AG04449 (cell line): Measurements from ENCODE around the gene ASPHD1.

ENCODE experiments used
- CTCF ChIA-PET: fragments of 350-600 bp; formaldehyde crosslinking; extraction: SDS; loops from one replicate; lab custom pipeline; 2021; ENCODE audit warnings: antibody characterized with exemption; lab: Yijun Ruan, JAX
- POLR2A ChIA-PET: fragments of 400-600, 350-600 bp; formaldehyde crosslinking; extraction: SDS; loops from one replicate; lab custom pipeline; 2020; ENCODE audit warnings: antibody characterized with exemption, inconsistent platforms; lab: Yijun Ruan, JAX
- DNase-seq: peaks from one replicate; pipeline ENCODE4 v3.0.0-alpha.2; 2010; ENCODE audit warnings: low read depth, low spot score
- H3K4me3 ChIP-seq: 2 replicates; pipeline ENCODE4 v1.5.1; 2011; ENCODE audit warnings: low read depth, mild to moderate bottlenecking, control low read depth, low read length
- CTCF ChIP-seq: IDR thresholded peaks from one replicate; pipeline ENCODE4 v1.5.1; 2011; ENCODE audit warnings: mild to moderate bottlenecking, moderate library complexity, low read length, control low read depth, inconsistent platforms; ENCODE audit not compliant: insufficient read depth; ENCODE audit errors: missing control alignments

The ASPHD1 gene

GRCh38 chr16:29894352-29894751, 5.9 kb upstream of the ASPHD1 start:
- no peak overlapping the region for H3K4me3 ChIP-seq
- ChIA-PET POLR2A (no interaction called here), CTCF (interaction anchor here (1.0 kb wide), 1 partner anchor 46 kb away, joined by 4 read pairs; no protein-coding TSS in a partner anchor)
- no peak for TF ChIP-seq CTCF
- no peak for DNase-seq

- CTCF ChIA-PET, result no interaction called here
- POLR2A ChIA-PET, result no interaction called here
- H3K4me3 ChIP-seq, result no peak overlapping the region
- no peak for DNase-seq
- TF ChIP-seq CTCF, result no peak
These were observed 3.4 kb upstream of the ASPHD1 start for GRCh38 chr16:29896841-29897240.

GRCh38 chr16:29897333-29897732, 3.0 kb upstream of the ASPHD1 start:
- no peak overlapping the region for H3K4me3 ChIP-seq
- ChIA-PET POLR2A (no interaction called here), CTCF (no interaction called here)
- TF ChIP-seq CTCF, result no peak
- DNase-seq, result no peak

- H3K4me3 ChIP-seq, result peak overlapping the region; percentile 52
- ChIA-PET CTCF (interaction anchor here (0.8 to 1.7 kb wide), 2 partner anchors 49 to 134 kb away, joined by 4 to 6 read pairs; no protein-coding TSS in a partner anchor), POLR2A (no interaction called here)
- DNase-seq, result no peak
- no peak for TF ChIP-seq CTCF
These were observed 2.0 kb upstream of the ASPHD1 start for GRCh38 chr16:29898135-29898803.

- H3K4me3 ChIP-seq, result peak overlapping the region; percentile 52
- no peak for DNase-seq
- ChIA-PET POLR2A (interaction anchor here (0.5 to 2.6 kb wide), 4 partner anchors 10 to 63 kb away, joined by 3 to 15 read pairs (median 4); partner anchors contain the start of gene KCTD13), CTCF (interaction anchor here (0.8 to 1.7 kb wide), 6 partner anchors 10 to 135 kb away, joined by 3 to 6 read pairs (median 4); no protein-coding TSS in a partner anchor)
- no peak for TF ChIP-seq CTCF
These were observed 1.3 kb upstream of the ASPHD1 start for GRCh38 chr16:29898804-29899515.
